PC-3 (cell line): Measurements from ENCODE around the gene UBL4A.

Experiments
- EZH2 ChIP-seq: fragments of 300-600 bp; sonication (generic); IDR thresholded peaks from one replicate; pipeline ENCODE4 v1.6.1; 2017; ENCODE audit warnings: antibody characterized with exemption, mild to moderate bottlenecking, low read length; ENCODE audit not compliant: unreplicated experiment
- EZH2phosphoT487 ChIP-seq: fragments of 300-600 bp; sonication (generic); IDR thresholded peaks from 2 replicates; pipeline ENCODE4 v1.6.1; 2018; ENCODE audit warnings: mild to moderate bottlenecking, antibody characterized with exemption, low read length, borderline replicate concordance
- TF ChIP-seq, protein P1 (sequence below): fragments of 300-600 bp; sonication (generic); conservative IDR thresholded peaks from 2 replicates; pipeline ENCODE4 v1.5.1; 2017; ENCODE audit warnings: antibody characterized with exemption, low read depth, mild to moderate bottlenecking, low read length

DNA sequence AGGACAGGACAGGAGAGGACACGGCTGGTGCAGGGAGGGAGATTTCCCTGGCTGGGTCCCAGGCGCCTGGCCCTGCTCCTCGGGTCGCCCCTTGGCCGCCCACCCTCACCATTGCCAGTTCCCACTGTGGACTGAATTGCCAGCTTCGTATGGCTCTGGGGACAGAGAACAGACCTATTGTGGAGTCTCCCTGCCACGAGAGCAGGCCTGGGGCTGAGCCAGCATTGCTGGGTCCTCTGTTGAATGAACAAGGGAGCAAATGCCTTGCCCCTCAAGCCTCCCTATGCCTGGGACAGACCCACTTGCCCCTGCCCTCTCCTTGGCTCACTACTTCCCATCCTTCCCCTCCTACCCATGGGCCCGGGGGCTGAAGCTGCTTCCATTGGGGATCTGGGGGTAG, 24.0 kb downstream of the UBL4A start:
- TF ChIP-seq, protein P1, sequence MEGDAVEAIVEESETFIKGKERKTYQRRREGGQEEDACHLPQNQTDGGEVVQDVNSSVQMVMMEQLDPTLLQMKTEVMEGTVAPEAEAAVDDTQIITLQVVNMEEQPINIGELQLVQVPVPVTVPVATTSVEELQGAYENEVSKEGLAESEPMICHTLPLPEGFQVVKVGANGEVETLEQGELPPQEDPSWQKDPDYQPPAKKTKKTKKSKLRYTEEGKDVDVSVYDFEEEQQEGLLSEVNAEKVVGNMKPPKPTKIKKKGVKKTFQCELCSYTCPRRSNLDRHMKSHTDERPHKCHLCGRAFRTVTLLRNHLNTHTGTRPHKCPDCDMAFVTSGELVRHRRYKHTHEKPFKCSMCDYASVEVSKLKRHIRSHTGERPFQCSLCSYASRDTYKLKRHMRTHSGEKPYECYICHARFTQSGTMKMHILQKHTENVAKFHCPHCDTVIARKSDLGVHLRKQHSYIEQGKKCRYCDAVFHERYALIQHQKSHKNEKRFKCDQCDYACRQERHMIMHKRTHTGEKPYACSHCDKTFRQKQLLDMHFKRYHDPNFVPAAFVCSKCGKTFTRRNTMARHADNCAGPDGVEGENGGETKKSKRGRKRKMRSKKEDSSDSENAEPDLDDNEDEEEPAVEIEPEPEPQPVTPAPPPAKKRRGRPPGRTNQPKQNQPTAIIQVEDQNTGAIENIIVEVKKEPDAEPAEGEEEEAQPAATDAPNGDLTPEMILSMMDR: no peak
- TF ChIP-seq EZH2 (no peak), EZH2phosphoT487 (no peak)
